DOHH2 (cell line): ENCODE data around the gene SNX9.

Experiments used
- H3F3A ChIP-seq: fragments of 200-600 bp; sonication (generic), shearing (Covaris generic); 2 replicates; pipeline ENCODE4 v1.6.0; 2016; ENCODE audit warnings: antibody characterized with exemption, mild to moderate bottlenecking; ENCODE audit not compliant: control insufficient read depth, insufficient read depth
- H3K27ac ChIP-seq: fragments of 200-600 bp; sonication (generic); 2 replicates; pipeline ENCODE4 v1.5.1; 2014; ENCODE audit warnings: low read depth, mild to moderate bottlenecking, low read length, moderate library complexity
- H3K27me3 ChIP-seq: fragments of 200-600 bp; sonication (generic); 2 replicates; pipeline ENCODE4 v1.6.1; 2014; ENCODE audit warnings: mild to moderate bottlenecking, low read length, mixed read lengths; ENCODE audit not compliant: control insufficient read depth
- H3K36me3 ChIP-seq: fragments of 200-600 bp; sonication (generic); 2 replicates; pipeline ENCODE4 v1.6.1; 2014; ENCODE audit warnings: mild to moderate bottlenecking, low read length, moderate library complexity, mixed read lengths; ENCODE audit not compliant: control insufficient read depth
- H3K4me1 ChIP-seq: fragments of 200-600 bp; sonication (generic); 2 replicates; pipeline ENCODE4 v1.6.1; 2014; ENCODE audit warnings: mild to moderate bottlenecking, low read length, mixed read lengths; ENCODE audit not compliant: control insufficient read depth
- H3K4me2 ChIP-seq: fragments of 200-600 bp; sonication (generic); 2 replicates; pipeline ENCODE4 v1.6.0; 2014; ENCODE audit warnings: mild to moderate bottlenecking, low read length, moderate library complexity
- H3K4me3 ChIP-seq: fragments of 200-600 bp; sonication (generic); 2 replicates; pipeline ENCODE4 v1.5.1; 2014; ENCODE audit warnings: mild to moderate bottlenecking, low read length, mixed read lengths
- H3K79me2 ChIP-seq: fragments of 200-600 bp; sonication (generic); 2 replicates; pipeline ENCODE4 v1.6.1; 2014; ENCODE audit warnings: mild to moderate bottlenecking, low read length, mixed read lengths; ENCODE audit not compliant: control insufficient read depth
- H3K9me2 ChIP-seq: fragments of 200-600 bp; sonication (generic); replicated peaks from 2 replicates; pipeline ENCODE4 v1.6.1; 2014; ENCODE audit warnings: mild to moderate bottlenecking, low read length, mixed read lengths; ENCODE audit not compliant: control insufficient read depth
- H3K9me3 ChIP-seq: fragments of 200-600 bp; sonication (generic); 2 replicates; pipeline ENCODE4 v1.6.1; 2014; ENCODE audit warnings: antibody characterized with exemption, low read length, mixed read lengths; ENCODE audit not compliant: control insufficient read depth, insufficient read depth
- H4K20me1 ChIP-seq: fragments of 200-600 bp; sonication (generic); 2 replicates; pipeline ENCODE4 v1.6.0; 2014; ENCODE audit warnings: low read depth, mild to moderate bottlenecking, antibody characterized with exemption, low read length, moderate library complexity; ENCODE audit not compliant: control insufficient read depth, insufficient read depth
- EZH2phosphoT487 ChIP-seq: fragments of 200-600 bp; sonication (generic); IDR thresholded peaks from 2 replicates; pipeline ENCODE4 v1.6.1; 2017; ENCODE audit warnings: borderline replicate concordance, mild to moderate bottlenecking, antibody characterized with exemption, low read length, moderate library complexity, mixed read lengths
- TF ChIP-seq, protein P1 (sequence below): fragments of 200-600 bp; sonication (generic); IDR thresholded peaks from one replicate; pipeline ENCODE4 v1.5.1; 2014; ENCODE audit warnings: antibody characterized with exemption, mild to moderate bottlenecking, low read depth, low read length; ENCODE audit not compliant: poor library complexity, severe bottlenecking

Gene SNX9

DNA sequence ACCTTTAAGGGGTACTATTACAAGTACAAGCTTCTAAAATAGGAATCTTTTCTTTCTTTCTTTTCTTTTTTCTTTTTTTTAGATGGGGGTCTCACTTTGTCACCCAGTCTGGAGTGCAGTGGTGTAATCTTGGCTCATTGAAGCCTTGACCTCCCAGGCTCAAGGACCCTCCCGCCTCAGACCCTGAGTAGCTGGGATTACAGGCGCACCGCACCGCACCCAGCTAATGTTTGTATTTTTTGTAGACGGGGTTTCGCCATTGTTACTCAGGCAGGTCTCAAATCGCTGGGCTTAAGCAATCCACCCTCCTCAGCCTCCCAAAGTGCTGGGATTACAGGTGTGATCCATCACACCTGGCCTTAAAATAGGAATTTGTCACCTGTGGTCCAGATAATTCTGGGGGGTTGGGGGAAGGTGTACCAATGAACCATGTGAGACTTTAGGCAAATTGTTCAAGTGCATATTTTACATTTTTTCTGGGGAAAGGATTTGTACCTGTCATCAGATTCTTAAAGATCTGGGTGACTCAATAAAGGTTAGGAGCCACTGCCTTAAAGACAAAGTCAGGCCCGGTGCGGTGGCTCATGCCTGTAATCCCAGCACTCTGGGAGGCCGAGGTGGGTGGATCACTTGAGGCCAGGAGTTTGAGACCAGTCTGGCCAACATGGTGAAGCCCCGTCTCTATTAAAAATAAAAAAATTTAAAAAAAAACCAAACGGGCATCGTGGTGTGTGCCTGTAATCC, 139.0 kb downstream of the SNX9 start:
- Histone ChIP-seq H3K4me3 (no peak overlapping the region), H3K36me3 (no peaks in the 10 kb centered on the region), H3K9me3 (no peaks in the 10 kb centered on the region), H3K9me2 (no peaks in the 10 kb centered on the region), H4K20me1 (no peaks in the 10 kb centered on the region), H3K4me1 (no peaks in the 10 kb centered on the region), H3K4me2 (no peak overlapping the region), H3F3A (no peaks in the 10 kb centered on the region), H3K27me3 (no peaks in the 10 kb centered on the region; the same call in 1 of the 2 replicates), H3K27ac (no peak overlapping the region), H3K79me2 (no peaks in the 10 kb centered on the region)
- no peak for TF ChIP-seq EZH2phosphoT487
- TF ChIP-seq, protein P1, sequence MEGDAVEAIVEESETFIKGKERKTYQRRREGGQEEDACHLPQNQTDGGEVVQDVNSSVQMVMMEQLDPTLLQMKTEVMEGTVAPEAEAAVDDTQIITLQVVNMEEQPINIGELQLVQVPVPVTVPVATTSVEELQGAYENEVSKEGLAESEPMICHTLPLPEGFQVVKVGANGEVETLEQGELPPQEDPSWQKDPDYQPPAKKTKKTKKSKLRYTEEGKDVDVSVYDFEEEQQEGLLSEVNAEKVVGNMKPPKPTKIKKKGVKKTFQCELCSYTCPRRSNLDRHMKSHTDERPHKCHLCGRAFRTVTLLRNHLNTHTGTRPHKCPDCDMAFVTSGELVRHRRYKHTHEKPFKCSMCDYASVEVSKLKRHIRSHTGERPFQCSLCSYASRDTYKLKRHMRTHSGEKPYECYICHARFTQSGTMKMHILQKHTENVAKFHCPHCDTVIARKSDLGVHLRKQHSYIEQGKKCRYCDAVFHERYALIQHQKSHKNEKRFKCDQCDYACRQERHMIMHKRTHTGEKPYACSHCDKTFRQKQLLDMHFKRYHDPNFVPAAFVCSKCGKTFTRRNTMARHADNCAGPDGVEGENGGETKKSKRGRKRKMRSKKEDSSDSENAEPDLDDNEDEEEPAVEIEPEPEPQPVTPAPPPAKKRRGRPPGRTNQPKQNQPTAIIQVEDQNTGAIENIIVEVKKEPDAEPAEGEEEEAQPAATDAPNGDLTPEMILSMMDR: no peak

DNA sequence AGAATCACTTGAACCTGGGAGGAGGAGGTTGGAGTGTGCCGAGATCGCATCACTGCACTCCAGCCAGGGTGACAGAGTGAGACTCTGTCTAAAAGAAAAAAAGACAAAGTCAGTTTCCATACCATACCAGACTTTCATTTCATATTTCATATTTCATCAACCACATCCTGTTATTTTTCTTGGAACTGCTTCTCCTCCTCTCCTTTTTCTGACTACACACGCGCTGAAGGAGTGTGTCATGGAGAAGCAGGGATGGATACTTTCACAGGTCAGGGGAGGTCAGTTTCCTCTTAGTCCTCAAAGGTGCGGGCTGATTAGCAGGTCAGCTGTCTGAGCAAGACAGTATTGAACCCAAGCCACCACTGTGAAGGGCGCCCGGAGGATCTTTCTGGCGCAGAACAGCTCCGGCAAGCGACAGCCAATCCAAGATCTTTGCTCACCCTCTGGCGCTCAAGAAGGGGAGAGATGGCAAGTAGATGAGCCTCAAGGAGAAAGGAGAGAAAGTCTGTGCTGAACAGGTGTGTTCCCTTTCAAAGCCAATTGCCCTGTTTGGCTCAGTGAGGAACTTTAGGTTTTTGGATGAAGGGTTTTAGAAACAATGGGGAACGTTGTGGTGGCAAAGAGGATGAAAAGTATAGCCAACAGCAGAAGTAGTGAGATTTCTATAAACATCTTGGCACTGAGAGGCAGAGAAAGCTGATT, 139.7 kb downstream of the SNX9 start:
- H3K9me3 ChIP-seq: no peaks in the 10 kb centered on the region
- H4K20me1 ChIP-seq: no peaks in the 10 kb centered on the region
- no peaks in the 10 kb centered on the region; the same call in 1 of the 2 replicates for H3K27me3 ChIP-seq
- no peaks in the 10 kb centered on the region for H3K36me3 ChIP-seq
- H3K4me3 ChIP-seq: no peak overlapping the region
- no peaks in the 10 kb centered on the region for H3K9me2 ChIP-seq
- H3K27ac ChIP-seq: no peak overlapping the region
- no peak overlapping the region for H3K4me2 ChIP-seq
- H3F3A ChIP-seq: no peaks in the 10 kb centered on the region
- no peaks in the 10 kb centered on the region for H3K4me1 ChIP-seq
- H3K79me2 ChIP-seq: no peaks in the 10 kb centered on the region
- TF ChIP-seq, protein P1: no peak
- no peak for TF ChIP-seq EZH2phosphoT487

DNA sequence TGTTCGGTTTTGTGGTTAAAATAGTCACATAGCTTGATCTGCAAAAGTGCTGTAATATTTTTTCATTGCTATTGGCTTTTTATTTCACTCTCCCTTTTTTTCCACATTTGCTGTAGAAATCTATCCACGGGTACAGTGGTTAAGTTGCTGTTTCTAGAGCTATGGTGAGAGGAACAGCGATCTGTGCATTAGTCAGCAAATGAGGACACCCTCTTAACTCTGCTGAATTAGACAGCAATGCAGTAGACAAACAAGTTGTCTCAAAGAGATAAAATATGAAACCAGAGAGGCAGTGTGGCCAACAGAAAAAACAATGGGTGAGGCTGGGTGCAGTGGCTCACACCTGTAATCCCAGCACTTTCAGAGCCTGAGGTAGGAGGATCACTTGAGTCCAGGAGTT, 141.1 kb downstream of the SNX9 start:
- Histone ChIP-seq H3K79me2 (no peaks in the 10 kb centered on the region), H3K9me3 (no peaks in the 10 kb centered on the region), H3K27me3 (no peaks in the 10 kb centered on the region; the same call in 1 of the 2 replicates), H3K4me1 (no peaks in the 10 kb centered on the region), H3K4me2 (no peak overlapping the region), H4K20me1 (no peaks in the 10 kb centered on the region), H3F3A (no peaks in the 10 kb centered on the region), H3K36me3 (no peaks in the 10 kb centered on the region), H3K4me3 (no peak overlapping the region), H3K9me2 (no peaks in the 10 kb centered on the region), H3K27ac (no peak overlapping the region)
- TF ChIP-seq, protein P1: no peak
- TF ChIP-seq EZH2phosphoT487: no peak
